ENCODE measurements around the gene GPR153.
A peak's percentile ranks its signal among the peaks of the same experiment; 100 is the strongest.

The GPR153 gene

DNA sequence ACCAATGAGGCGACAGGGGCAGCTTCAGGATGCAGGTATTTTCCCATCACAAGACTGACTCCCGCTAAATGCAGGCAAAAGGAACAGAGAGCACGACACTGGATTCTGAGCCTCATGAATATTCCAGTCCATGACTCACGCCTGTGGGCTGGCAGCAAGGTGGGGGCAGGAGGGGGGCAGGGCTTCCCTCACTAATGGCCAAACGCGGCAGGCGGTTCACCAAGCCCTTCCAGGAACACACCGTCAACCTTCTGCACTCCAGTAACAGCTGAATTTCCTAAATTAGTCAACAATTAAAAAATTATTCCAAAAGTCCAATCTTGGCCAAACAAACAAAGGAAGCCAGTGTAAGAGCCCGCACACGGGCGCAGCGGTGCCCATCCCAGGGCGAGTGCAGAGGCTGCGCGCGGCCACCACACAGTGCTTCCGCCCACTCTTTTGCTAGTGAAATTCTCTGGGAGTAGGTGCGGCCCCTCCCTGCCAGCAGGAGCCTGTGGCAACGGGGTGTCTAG lies 12.5 kb upstream of the GPR153 start:
- TF ChIP-seq, protein P1, sequence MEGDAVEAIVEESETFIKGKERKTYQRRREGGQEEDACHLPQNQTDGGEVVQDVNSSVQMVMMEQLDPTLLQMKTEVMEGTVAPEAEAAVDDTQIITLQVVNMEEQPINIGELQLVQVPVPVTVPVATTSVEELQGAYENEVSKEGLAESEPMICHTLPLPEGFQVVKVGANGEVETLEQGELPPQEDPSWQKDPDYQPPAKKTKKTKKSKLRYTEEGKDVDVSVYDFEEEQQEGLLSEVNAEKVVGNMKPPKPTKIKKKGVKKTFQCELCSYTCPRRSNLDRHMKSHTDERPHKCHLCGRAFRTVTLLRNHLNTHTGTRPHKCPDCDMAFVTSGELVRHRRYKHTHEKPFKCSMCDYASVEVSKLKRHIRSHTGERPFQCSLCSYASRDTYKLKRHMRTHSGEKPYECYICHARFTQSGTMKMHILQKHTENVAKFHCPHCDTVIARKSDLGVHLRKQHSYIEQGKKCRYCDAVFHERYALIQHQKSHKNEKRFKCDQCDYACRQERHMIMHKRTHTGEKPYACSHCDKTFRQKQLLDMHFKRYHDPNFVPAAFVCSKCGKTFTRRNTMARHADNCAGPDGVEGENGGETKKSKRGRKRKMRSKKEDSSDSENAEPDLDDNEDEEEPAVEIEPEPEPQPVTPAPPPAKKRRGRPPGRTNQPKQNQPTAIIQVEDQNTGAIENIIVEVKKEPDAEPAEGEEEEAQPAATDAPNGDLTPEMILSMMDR (IDR thresholded peaks at IDR 0.05), result no peak
- TF ChIP-seq ZFX (IDR thresholded peaks at IDR 0.05; ENCODE audit: borderline replicate concordance), result no peak
- H3K27ac ChIP-seq, result no peak overlapping the region

DNA sequence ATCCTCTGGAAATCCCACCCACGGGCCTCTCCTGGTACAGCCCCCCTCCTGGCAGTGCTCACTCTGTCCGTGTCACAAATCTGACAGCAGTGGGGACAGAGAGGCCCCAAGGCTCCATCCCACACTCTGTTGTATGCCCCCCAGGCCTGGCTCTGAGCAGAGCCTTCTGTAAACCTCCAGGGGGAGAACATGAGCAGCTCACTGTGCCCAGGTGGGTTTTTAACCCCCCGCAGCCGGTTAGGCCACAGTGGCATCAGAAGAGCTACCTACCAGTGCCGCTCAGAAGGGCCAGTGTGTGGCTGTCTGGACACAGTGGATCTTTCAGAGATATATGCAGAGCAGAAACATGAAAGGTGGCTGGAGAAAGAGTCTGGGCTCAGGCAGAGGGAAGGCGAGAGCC lies 12.0 kb upstream of the GPR153 start:
- H3K27ac ChIP-seq, result no peak overlapping the region
- no peak for TF ChIP-seq ZFX (IDR thresholded peaks at IDR 0.05; ENCODE audit: borderline replicate concordance)
- TF ChIP-seq, protein P1 (IDR thresholded peaks at IDR 0.05), result no peak

DNA sequence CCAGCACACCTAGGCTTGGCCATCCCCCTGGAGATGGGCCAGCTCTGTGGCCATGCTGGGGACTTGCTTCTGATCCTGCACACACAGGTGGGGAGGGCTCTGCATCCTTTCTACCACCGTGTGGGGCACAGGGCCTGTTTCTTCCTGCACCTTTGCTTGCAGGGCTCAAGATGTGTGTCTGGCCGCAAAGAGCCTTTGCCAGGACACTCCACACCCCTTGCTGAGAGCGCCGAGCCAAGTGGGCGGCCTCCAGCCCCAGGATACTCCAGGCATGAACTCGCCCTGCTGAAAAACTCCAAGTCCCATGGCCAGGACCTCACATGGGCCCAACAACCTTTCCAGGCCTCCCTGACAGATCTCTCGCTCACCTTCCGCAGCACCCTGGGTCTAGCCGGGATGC lies 11.6 kb upstream of the GPR153 start:
- TF ChIP-seq, protein P1 (IDR thresholded peaks at IDR 0.05), result no peak
- TF ChIP-seq ZFX (IDR thresholded peaks at IDR 0.05; ENCODE audit: borderline replicate concordance), result no peak
- no peak overlapping the region for H3K27ac ChIP-seq

DNA sequence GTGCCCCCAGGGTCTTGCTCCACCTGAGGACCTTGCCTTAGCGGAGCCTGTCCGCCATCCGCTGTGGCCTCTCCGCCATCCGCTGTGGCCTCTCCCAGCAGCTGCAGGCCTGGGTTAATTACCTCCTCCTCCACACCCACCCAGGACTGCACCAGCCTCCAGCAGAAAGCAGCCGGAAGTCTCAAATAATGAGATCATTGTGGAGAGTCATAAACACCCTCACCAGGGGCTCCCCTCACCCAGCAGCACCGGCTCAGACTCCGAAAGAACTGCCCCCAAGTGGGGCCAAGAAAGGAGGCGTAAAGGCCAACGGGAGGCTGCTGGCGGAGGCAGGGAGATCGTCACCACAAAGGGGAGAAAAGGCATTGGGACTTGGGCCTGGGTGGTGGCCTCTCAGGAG lies 10.7 kb upstream of the GPR153 start:
- no peak overlapping the region for H3K27ac ChIP-seq
- no peak for TF ChIP-seq ZFX (IDR thresholded peaks at IDR 0.05; ENCODE audit: borderline replicate concordance)
- TF ChIP-seq, protein P1 (IDR thresholded peaks at IDR 0.05), result no peak

DNA sequence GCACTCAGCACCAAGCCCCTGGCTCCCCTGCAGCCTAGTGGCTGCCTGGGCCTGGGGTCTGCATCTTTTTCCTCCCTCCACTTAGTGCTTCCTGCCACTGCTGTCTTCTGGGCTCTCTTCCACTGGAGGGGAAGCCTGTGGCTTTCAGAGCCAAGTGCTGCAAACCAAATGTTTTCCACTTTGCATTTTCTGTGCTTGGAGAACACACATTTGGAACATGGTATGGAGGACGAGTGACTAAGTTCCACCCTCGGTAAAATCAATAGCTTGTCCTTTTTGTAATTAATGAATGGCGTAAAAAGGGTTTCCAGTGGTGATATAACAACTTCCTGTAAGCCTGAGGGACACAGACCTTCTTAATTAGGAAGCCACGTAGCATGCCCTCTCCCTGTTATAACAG lies 10.1 kb upstream of the GPR153 start:
- TF ChIP-seq ZFX (IDR thresholded peaks at IDR 0.05; ENCODE audit: borderline replicate concordance), result no peak
- TF ChIP-seq, protein P1 (IDR thresholded peaks at IDR 0.05), result no peak
- no peak overlapping the region for H3K27ac ChIP-seq

DNA sequence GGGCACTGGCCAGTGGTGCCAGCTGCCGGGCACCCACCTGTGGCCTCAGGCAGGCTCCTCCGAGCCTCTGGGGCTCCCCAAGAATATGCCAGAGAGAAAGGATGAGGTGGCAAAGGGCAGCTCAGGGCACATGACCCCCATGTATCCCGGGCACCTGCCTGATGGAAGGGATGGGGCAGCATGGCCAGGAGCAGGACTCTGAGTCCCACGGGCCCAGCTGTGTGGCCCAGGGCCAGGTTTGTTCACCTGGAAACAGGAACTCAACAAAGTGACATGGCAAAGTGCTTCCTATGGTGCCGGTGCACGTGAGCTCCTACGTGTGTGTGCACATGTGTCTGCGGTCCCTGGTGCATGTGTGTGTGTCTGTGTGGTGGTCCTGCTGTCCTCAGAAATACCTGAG lies 9.5 kb upstream of the GPR153 start:
- no peak for TF ChIP-seq ZFX (IDR thresholded peaks at IDR 0.05; ENCODE audit: borderline replicate concordance)
- TF ChIP-seq, protein P1 (IDR thresholded peaks at IDR 0.05), result no peak
- H3K27ac ChIP-seq, result peak overlapping the region; percentile 36; the same call in 1 of the 2 replicates

DNA sequence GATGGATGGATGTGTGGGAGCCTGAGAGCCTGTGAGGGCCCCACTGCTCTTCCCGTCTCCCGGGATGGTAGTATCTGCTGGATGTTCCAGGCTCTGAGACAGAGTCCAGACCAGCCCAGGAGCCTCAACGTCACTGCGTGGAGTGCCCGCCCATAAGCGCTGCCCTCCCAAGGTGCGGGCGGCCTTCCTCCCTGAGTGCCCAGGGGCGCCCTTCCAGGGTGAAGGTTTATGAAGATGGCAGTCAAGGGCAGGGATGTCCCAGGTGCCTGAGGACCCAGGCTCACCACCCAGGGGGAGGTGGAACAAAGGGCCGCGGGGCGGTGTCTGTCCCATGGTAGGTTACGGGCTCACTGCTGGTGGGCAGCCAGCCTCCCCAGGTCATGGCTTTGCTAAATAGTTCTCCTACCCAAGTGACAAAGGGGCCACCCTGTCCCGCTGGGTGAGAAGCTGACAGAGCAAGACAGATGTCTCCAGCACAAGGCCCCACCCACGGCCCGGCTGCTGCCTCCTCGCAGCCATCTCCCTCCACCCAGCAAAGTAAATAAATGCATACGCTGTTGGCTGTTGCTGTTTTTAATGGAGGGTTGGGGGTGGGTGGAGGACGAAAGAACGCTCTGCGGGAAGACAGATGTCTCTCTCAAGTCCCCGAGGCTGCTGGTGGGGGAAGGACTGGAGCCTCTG lies 9.0 kb upstream of the GPR153 start:
- TF ChIP-seq, protein P1 (IDR thresholded peaks at IDR 0.05), result no peak
- no peak for TF ChIP-seq ZFX (IDR thresholded peaks at IDR 0.05; ENCODE audit: borderline replicate concordance)
- H3K27ac ChIP-seq, result peak overlapping the region; percentile 36; the same call in 1 of the 2 replicates

All from 22Rv1 (cell line).